Ureter (tissue), 1 donor: ENCODE measurements around the gene SEC14L1. TPM values are rescaled to one million over a fixed set of nuclear protein-coding genes. Genes with fewer than 3 reads are reported as not detected.
"Not testable (repeated sequence)": the region's sequence is repeated elsewhere in the genome, so short reads cannot be mapped to it uniquely, and the experiment has no call there.

Experiments used
- DNase-seq: peaks from one replicate; pipeline ENCODE4 v3.0.0-alpha.2; 2020; ENCODE audit warnings: low spot score
- total RNA-seq: library from RNA; stranded (reverse); gene quantifications from one replicate; pipeline ENCODE4 v1.2.4, GENCODE V29; 2023
- donor health status: DM: yes; HTN: yes; CAD: no.

Gene SEC14L1
- total RNA-seq, 1 donor from 2014 or later = 66.7 TPM

GRCh38 chr17:77116371-77116860 is 24.4 kb upstream of the SEC14L1 start:
- DNase-seq = no peak

- no peak for DNase-seq
These were observed 23.4 kb upstream of the SEC14L1 start for GRCh38 chr17:77117415-77117814.

- DNase-seq = no peak
These were observed 22.4 kb upstream of the SEC14L1 start for GRCh38 chr17:77118251-77118928.

- no peak for DNase-seq
These were observed 21.0 kb upstream of the SEC14L1 start for GRCh38 chr17:77119668-77120301.

GRCh38 chr17:77120868-77121267 is 19.9 kb upstream of the SEC14L1 start:
- DNase-seq = no peak

- peak; percentile 59 for DNase-seq
These were observed 16.4 kb upstream of the SEC14L1 start for GRCh38 chr17:77124192-77124889.

- no peak for DNase-seq
These were observed 15.3 kb upstream of the SEC14L1 start for GRCh38 chr17:77125432-77125901.

GRCh38 chr17:77126519-77126918 is 14.2 kb upstream of the SEC14L1 start:
- DNase-seq = no peak

- peak; percentile 58 for DNase-seq
These were observed 12.9 kb upstream of the SEC14L1 start for GRCh38 chr17:77127735-77128361.

GRCh38 chr17:77128896-77129567 is 11.7 kb upstream of the SEC14L1 start:
- no peak for DNase-seq

GRCh38 chr17:77129568-77130301 is 11.0 kb upstream of the SEC14L1 start:
- DNase-seq = no peak

- no peak for DNase-seq
These were observed 10.2 kb upstream of the SEC14L1 start for GRCh38 chr17:77130525-77130924.

- DNase-seq = no peak
These were observed 8.9 kb upstream of the SEC14L1 start for GRCh38 chr17:77131904-77132303.

- no peak for DNase-seq
These were observed 8.2 kb upstream of the SEC14L1 start for GRCh38 chr17:77132411-77133086.

- no peak for DNase-seq
These were observed 7.6 kb upstream of the SEC14L1 start for GRCh38 chr17:77133087-77133638.

- DNase-seq = no peak
These were observed 4.4 kb upstream of the SEC14L1 start for GRCh38 chr17:77136420-77136767.

- no peak for DNase-seq
These were observed 3.7 kb upstream of the SEC14L1 start for GRCh38 chr17:77137111-77137510.

GRCh38 chr17:77137886-77138285 is 2.9 kb upstream of the SEC14L1 start:
- not testable (repeated sequence) for DNase-seq

- DNase-seq = peak; percentile 99
These were observed 447 bp upstream of the SEC14L1 start for GRCh38 chr17:77140166-77140877.
